GM12878 (cell line): Measurements from ENCODE around the gene ELAVL4. TPM values are rescaled to one million over a fixed set of nuclear protein-coding genes. Genes with fewer than 3 reads are reported as not detected.

ENCODE experiments used
- ATAC-seq: fragments of 200-7000 bp; cut with Tn5 transposase; 3 replicates; pipeline ENCODE4 v1.9.1; 2020; ENCODE audit warnings: mild to moderate bottlenecking, moderate library complexity
- BruUV-seq: library from RNA; stranded (reverse); fragments of 400-500 nt; replicated peaks from 2 replicates; lab custom pipeline; 2021; lab: Mats Ljungman, UMichigan
- CTCF ChIA-PET: fragments of 300-600 bp; sonication (Branson Sonifier 250); formaldehyde crosslinking; extraction: SDS; loops from one replicate; lab custom pipeline; 2021; ENCODE audit warnings: inconsistent platforms; lab: Yijun Ruan, JAX
- POLR2A ChIA-PET: fragments of 350-600 bp; formaldehyde crosslinking; extraction: SDS; loops from one replicate; lab custom pipeline; 2021; ENCODE audit warnings: inconsistent platforms; lab: Charles Lee
- RAD21 ChIA-PET: fragments of 300-600 bp; sonication (Branson Sonifier 250); formaldehyde crosslinking; loops from one replicate; lab custom pipeline; 2023; ENCODE audit warnings: antibody characterized with exemption; ENCODE audit not compliant: unreplicated experiment; lab: Charles Lee
- SMC1A ChIA-PET: fragments of 300-600 bp; sonication (Branson Sonifier 250); formaldehyde crosslinking; loops from one replicate; lab custom pipeline; 2023; ENCODE audit not compliant: unreplicated experiment, uncharacterized antibody; lab: Charles Lee
- DNase-seq: peaks from one replicate; pipeline ENCODE4 v3.0.0-alpha.2; 2011; ENCODE audit warnings: low read depth, low spot score
- FAIRE-seq: peaks from 3 replicates; lab custom pipeline; 2011; peaks lifted over from hg19 to GRCh38; lab: Jason Lieb, UNC
- H2AFZ ChIP-seq: 2 replicates; pipeline ENCODE4 v1.6.0; 2011; ENCODE audit warnings: low read depth, low read length, control low read depth; ENCODE audit not compliant: control insufficient read depth
- H3K27ac ChIP-seq: 2 replicates; pipeline ENCODE4 v1.5.1; 2011; ENCODE audit warnings: control low read depth; ENCODE audit not compliant: control insufficient read depth, insufficient read depth
- H3K27me3 ChIP-seq, 2 experiments: replicated peaks in 1 of 2; 2 replicates each; pipeline versions ENCODE4 v1.6.0 to v1.6.1; 2011; ENCODE audit warnings: low read length in 1 of 2; ENCODE audit not compliant: control insufficient read depth in 2 of 2, insufficient read depth in 2 of 2
- H3K36me3 ChIP-seq, 2 experiments: 2 replicates each; pipeline ENCODE4 v1.5.1; 2011; ENCODE audit warnings: low read length in 1 of 2; ENCODE audit not compliant: control insufficient read depth in 2 of 2, insufficient read depth in 2 of 2
- H3K4me1 ChIP-seq: 2 replicates; pipeline ENCODE4 v1.6.1; 2011; ENCODE audit warnings: mild to moderate bottlenecking, low read length, moderate library complexity, mixed read lengths; ENCODE audit not compliant: control insufficient read depth, insufficient read depth
- H3K4me2 ChIP-seq: 2 replicates; pipeline ENCODE4 v1.6.0; 2011; ENCODE audit warnings: control low read depth; ENCODE audit not compliant: control insufficient read depth, insufficient read depth
- H3K4me3 ChIP-seq: fragments of 200-600 bp; sonication (generic); 2 replicates; pipeline ENCODE4 v1.5.1; 2016
- H3K79me2 ChIP-seq: 2 replicates; pipeline ENCODE4 v1.6.0; 2011; ENCODE audit warnings: low read length; ENCODE audit not compliant: control insufficient read depth, insufficient read depth
- H3K9ac ChIP-seq: 2 replicates; pipeline ENCODE4 v1.8.0; 2011; ENCODE audit warnings: low read length, control low read depth, mixed read lengths; ENCODE audit not compliant: control insufficient read depth, insufficient read depth
- H3K9me3 ChIP-seq: replicated peaks from 3 replicates; pipeline ENCODE4 v1.5.1; 2011; ENCODE audit warnings: mild to moderate bottlenecking, low read length; ENCODE audit not compliant: control insufficient read depth, insufficient read depth
- H4K20me1 ChIP-seq: 2 replicates; pipeline ENCODE4 v1.6.0; 2011; ENCODE audit not compliant: control insufficient read depth, insufficient read depth
- BHLHE40 ChIP-seq, 2 experiments: fragments of 450-650 bp in 1 of 2; IDR thresholded peaks; 2 replicates each; pipeline ENCODE4 v1.6.1; 2011 to 2017; ENCODE audit warnings: low read depth in 2 of 2, borderline replicate concordance in 1 of 2, improper control_type of control experiment in 1 of 2, low read length in 1 of 2, mild to moderate bottlenecking in 1 of 2
- EGR1 ChIP-seq, 2 experiments: IDR thresholded peaks; 1 replicate in 1 of 2; 2 replicates in 1 of 2; pipeline ENCODE4 v1.6.1; 2011 to 2012; ENCODE audit warnings: low read depth in 2 of 2, low read length in 2 of 2, borderline replicate concordance in 1 of 2, mild to moderate bottlenecking in 1 of 2, moderate library complexity in 1 of 2
- EP300 ChIP-seq, 2 experiments: fragments of 150-350 bp in 1 of 2; IDR thresholded peaks; 2 replicates each; pipeline ENCODE4 v1.6.1; 2011 to 2012; ENCODE audit warnings: low read depth in 2 of 2, low read length in 2 of 2, borderline replicate concordance in 1 of 2, improper control_type of control experiment in 1 of 2, inconsistent platforms in 1 of 2; ENCODE audit not compliant: control insufficient read depth in 1 of 2
- ESRRA ChIP-seq: IDR thresholded peaks from 2 replicates; pipeline ENCODE4 v1.6.1; 2012; ENCODE audit warnings: mild to moderate bottlenecking, low read length, improper control_type of control experiment
- KDM1A ChIP-seq: fragments of 200-600 bp; sonication (generic); IDR thresholded peaks from 2 replicates; pipeline ENCODE4 v1.6.1; 2016; ENCODE audit warnings: borderline replicate concordance
- MTA3 ChIP-seq: IDR thresholded peaks from 2 replicates; pipeline ENCODE4 v1.6.1; 2012; ENCODE audit warnings: low read length, inconsistent platforms, borderline replicate concordance
- SRF ChIP-seq, 2 experiments: IDR thresholded peaks; 2 replicates each; pipeline ENCODE4 v1.6.1; 2011; ENCODE audit warnings: low read depth in 2 of 2, low read length in 2 of 2, mild to moderate bottlenecking in 1 of 2, moderate library complexity in 1 of 2
- ZNF274 ChIP-seq: IDR thresholded peaks from one replicate; pipeline ENCODE4 v1.8.0; 2011; ENCODE audit not compliant: insufficient read length, insufficient read depth
- WGBS: methylation state at CpG from one replicate; pipeline ENCODE4 v1.1.6; 2016; ENCODE audit warnings: low lambda C conversion rate; ENCODE audit not compliant: insufficient replicate concordance, insufficient coverage; ENCODE audit errors: missing lambda C conversion rate; 5-methylcytosine and 5-hydroxymethylcytosine counted together
- in situ Hi-C: fragments of 300-500 bp; cut with MboI; formaldehyde crosslinking; loops from 9 replicates; pipeline ENCODE4 v1.14.3; 2018; ENCODE audit warnings: mixed read lengths
- intact Hi-C: fragments of 100-400 bp; cut with micrococcal nuclease; formaldehyde crosslinking; loops from one replicate; pipeline ENCODE4 v1.14.2; 2022; ENCODE audit not compliant: unreplicated experiment
- polyA plus RNA-seq, 11 experiments: library from polyadenylated mRNA; depleted of rRNA in 4 of 11; unstranded in 6 of 11; stranded (reverse) in 5 of 11; fragments of >200 nt; fragmentation: Nextera tagmentation in 4 of 11; fragmentation: Illumina TruSeq in 1 of 11; extraction: Ambion mirVana in 4 of 11; extraction: Trizol in 1 of 11; gene quantifications; 1 replicate in 1 of 11; 2 replicates in 10 of 11; pipeline versions ENCODE4 v1.2.1 to v1.2.3, GENCODE V29; 2011 to 2016; ENCODE audit warnings: inconsistent platforms in 2 of 11, missing spikeins in 2 of 11, low read depth in 1 of 11
- total RNA-seq, 4 experiments: library from RNA; depleted of rRNA in 3 of 4; stranded (reverse); fragments of >200 nt in 3 of 4; fragmentation: Illumina TruSeq in 1 of 4; extraction: Trizol in 1 of 4; gene quantifications; 2 replicates each; pipeline versions ENCODE4 v1.2.1 to v1.2.3, GENCODE V29; 2013 to 2021
- TF ChIP-seq, protein P1 (sequence below): fragments of 450-650 bp; IDR thresholded peaks from 2 replicates; pipeline ENCODE4 v1.6.1; 2014; ENCODE audit warnings: mild to moderate bottlenecking
- TF ChIP-seq, protein P2 (sequence below): IDR thresholded peaks from 2 replicates; pipeline ENCODE4 v1.6.1; 2012; ENCODE audit warnings: mild to moderate bottlenecking, low read depth, low read length
- TF ChIP-seq, protein P3 (sequence below): fragments of 450-650 bp; IDR thresholded peaks from 2 replicates; pipeline ENCODE4 v1.6.1; 2017; ENCODE audit warnings: mild to moderate bottlenecking, moderate library complexity

Gene ELAVL4
- total and polyA plus RNA-seq, 10 of the 15 experiments (the other 5 are each of a cell fraction or from before 2014, with no cell fraction given): 0.10 to 0.53 (median 0.17) TPM; not detected in 6

DNA sequence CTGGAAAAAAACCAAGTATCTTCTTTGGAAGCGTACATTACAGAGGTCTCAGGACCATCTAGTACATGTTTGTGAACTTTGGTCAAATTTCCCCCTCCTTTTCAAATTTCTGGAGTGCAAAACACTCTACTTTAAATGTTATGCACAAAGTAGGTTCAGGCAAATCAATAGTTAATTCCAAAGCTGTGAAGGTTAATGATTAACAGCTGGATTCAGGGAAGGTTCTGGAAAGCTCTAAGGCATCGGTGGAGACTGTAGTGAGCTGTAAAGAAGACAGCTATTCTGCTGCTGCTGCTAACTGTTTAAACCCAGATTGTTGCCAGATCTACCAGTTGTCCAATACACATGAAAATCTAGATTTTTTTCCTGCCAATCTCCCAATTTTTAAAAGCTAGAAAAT lies 70.9 kb downstream of the ELAVL4 start (continued):
- TF ChIP-seq SRF (IDR thresholded peaks at IDR 0.05; ENCODE audit: low read depth in 2 of 2, low read length in 2 of 2) (no peak), ESRRA (no peak), KDM1A (no peak), BHLHE40 (IDR thresholded peaks at IDR 0.05; ENCODE audit: borderline replicate concordance in 1 of 2, low read depth in 2 of 2, low read length in 1 of 2) (no peak), ZNF274 (no peak), EP300 (IDR thresholded peaks at IDR 0.05; ENCODE audit: borderline replicate concordance in 1 of 2, control insufficient read depth in 1 of 2, low read depth in 2 of 2, low read length in 2 of 2) (no peak)
- TF ChIP-seq, protein P1, sequence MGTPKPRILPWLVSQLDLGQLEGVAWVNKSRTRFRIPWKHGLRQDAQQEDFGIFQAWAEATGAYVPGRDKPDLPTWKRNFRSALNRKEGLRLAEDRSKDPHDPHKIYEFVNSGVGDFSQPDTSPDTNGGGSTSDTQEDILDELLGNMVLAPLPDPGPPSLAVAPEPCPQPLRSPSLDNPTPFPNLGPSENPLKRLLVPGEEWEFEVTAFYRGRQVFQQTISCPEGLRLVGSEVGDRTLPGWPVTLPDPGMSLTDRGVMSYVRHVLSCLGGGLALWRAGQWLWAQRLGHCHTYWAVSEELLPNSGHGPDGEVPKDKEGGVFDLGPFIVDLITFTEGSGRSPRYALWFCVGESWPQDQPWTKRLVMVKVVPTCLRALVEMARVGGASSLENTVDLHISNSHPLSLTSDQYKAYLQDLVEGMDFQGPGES: no peak
- TF ChIP-seq, protein P2, sequence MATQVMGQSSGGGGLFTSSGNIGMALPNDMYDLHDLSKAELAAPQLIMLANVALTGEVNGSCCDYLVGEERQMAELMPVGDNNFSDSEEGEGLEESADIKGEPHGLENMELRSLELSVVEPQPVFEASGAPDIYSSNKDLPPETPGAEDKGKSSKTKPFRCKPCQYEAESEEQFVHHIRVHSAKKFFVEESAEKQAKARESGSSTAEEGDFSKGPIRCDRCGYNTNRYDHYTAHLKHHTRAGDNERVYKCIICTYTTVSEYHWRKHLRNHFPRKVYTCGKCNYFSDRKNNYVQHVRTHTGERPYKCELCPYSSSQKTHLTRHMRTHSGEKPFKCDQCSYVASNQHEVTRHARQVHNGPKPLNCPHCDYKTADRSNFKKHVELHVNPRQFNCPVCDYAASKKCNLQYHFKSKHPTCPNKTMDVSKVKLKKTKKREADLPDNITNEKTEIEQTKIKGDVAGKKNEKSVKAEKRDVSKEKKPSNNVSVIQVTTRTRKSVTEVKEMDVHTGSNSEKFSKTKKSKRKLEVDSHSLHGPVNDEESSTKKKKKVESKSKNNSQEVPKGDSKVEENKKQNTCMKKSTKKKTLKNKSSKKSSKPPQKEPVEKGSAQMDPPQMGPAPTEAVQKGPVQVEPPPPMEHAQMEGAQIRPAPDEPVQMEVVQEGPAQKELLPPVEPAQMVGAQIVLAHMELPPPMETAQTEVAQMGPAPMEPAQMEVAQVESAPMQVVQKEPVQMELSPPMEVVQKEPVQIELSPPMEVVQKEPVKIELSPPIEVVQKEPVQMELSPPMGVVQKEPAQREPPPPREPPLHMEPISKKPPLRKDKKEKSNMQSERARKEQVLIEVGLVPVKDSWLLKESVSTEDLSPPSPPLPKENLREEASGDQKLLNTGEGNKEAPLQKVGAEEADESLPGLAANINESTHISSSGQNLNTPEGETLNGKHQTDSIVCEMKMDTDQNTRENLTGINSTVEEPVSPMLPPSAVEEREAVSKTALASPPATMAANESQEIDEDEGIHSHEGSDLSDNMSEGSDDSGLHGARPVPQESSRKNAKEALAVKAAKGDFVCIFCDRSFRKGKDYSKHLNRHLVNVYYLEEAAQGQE: no peak

DNA sequence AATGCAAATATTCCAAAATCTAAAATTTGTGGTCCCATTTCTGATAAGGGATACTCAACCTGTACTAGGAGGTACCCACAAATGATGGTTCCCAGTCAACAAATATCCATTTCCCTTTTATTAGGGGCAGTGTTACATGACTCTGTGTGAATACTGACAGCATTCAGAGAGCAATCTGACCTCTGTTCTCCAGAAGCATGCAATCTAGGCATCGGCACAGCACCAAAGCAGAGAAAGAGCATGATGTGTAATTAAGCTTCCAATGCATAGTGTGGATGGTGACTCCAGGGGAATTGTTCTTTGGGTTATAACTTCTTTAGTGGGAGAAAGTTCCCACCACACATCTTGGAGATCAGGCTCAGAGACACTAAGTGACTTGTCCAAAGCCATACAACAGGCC lies 71.6 kb downstream of the ELAVL4 start:
- intact Hi-C loops: no loop called here
- Histone ChIP-seq H3K36me3 (no peaks in the 10 kb centered on the region), H3K4me3 (no peak overlapping the region), H3K4me1 (no peaks in the 10 kb centered on the region), H2AFZ (no peak overlapping the region), H3K27me3 (no peaks in the 10 kb centered on the region; a peak in 1 of 4 replicates), H3K79me2 (no peaks in the 10 kb centered on the region), H4K20me1 (no peaks in the 10 kb centered on the region), H3K9me3 (no peaks in the 10 kb centered on the region), H3K9ac (no peak overlapping the region), H3K4me2 (no peak overlapping the region), H3K27ac (no peak overlapping the region)
- no peak for FAIRE-seq
- ATAC-seq: no peak
- ChIA-PET RAD21 (no interaction called here), CTCF (no interaction called here), SMC1A (no interaction called here), POLR2A (no interaction called here)
- no TSS peak for BruUV-seq
- DNase-seq: no peak
- in situ Hi-C loops: no loop called here
- WGBS: 0% methylated on average over 1 of the region's 1 CpG
- TF ChIP-seq BHLHE40 (IDR thresholded peaks at IDR 0.05; ENCODE audit: borderline replicate concordance in 1 of 2, low read depth in 2 of 2, low read length in 1 of 2) (no peak), ZNF274 (no peak), ESRRA (no peak), SRF (IDR thresholded peaks at IDR 0.05; ENCODE audit: low read depth in 2 of 2, low read length in 2 of 2) (no peak), EGR1 (IDR thresholded peaks at IDR 0.05; ENCODE audit: borderline replicate concordance in 1 of 2, low read depth in 2 of 2, low read length in 2 of 2) (no peak), MTA3 (no peak)
- TF ChIP-seq, protein P3, sequence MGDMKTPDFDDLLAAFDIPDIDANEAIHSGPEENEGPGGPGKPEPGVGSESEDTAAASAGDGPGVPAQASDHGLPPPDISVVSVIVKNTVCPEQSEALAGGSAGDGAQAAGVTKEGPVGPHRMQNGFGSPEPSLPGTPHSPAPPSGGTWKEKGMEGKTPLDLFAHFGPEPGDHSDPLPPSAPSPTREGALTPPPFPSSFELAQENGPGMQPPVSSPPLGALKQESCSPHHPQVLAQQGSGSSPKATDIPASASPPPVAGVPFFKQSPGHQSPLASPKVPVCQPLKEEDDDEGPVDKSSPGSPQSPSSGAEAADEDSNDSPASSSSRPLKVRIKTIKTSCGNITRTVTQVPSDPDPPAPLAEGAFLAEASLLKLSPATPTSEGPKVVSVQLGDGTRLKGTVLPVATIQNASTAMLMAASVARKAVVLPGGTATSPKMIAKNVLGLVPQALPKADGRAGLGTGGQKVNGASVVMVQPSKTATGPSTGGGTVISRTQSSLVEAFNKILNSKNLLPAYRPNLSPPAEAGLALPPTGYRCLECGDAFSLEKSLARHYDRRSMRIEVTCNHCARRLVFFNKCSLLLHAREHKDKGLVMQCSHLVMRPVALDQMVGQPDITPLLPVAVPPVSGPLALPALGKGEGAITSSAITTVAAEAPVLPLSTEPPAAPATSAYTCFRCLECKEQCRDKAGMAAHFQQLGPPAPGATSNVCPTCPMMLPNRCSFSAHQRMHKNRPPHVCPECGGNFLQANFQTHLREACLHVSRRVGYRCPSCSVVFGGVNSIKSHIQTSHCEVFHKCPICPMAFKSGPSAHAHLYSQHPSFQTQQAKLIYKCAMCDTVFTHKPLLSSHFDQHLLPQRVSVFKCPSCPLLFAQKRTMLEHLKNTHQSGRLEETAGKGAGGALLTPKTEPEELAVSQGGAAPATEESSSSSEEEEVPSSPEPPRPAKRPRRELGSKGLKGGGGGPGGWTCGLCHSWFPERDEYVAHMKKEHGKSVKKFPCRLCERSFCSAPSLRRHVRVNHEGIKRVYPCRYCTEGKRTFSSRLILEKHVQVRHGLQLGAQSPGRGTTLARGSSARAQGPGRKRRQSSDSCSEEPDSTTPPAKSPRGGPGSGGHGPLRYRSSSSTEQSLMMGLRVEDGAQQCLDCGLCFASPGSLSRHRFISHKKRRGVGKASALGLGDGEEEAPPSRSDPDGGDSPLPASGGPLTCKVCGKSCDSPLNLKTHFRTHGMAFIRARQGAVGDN: no peak
